T-cell (primary cell): ENCODE results near the gene CTDP1. TPM values are rescaled to one million over a fixed set of nuclear protein-coding genes. Genes with fewer than 3 reads are reported as not detected.
"Not testable (repeated sequence)": the region's sequence is repeated elsewhere in the genome, so short reads cannot be mapped to it uniquely, and the experiment has no call there.

ENCODE experiments used
- ATAC-seq, 4 experiments: fragments of 200-7000 bp in 3 of 4; fragments of 150-1000 bp in 1 of 4; cut with Tn5 transposase; replicated peaks in 1 of 4; 1 replicate in 3 of 4; 2 replicates in 1 of 4; pipeline ENCODE4 v1.10.0; 2021; ENCODE audit warnings: moderate library complexity in 3 of 4, mild to moderate bottlenecking in 2 of 4, moderate number of reproducible peaks in 1 of 4
- CTCF ChIA-PET, 2 donors: fragments of 300-600 bp; sonication (Branson Sonifier 250); formaldehyde crosslinking; loops; one replicate each; lab custom pipeline; 2022; ENCODE audit warnings: antibody characterized with exemption in 2 of 2; lab: Charles Lee
- POLR2A ChIA-PET, 2 donors: fragments of 300-600 bp; sonication (Branson Sonifier 250); formaldehyde crosslinking; loops; one replicate each; lab custom pipeline; 2022; ENCODE audit warnings: antibody characterized with exemption in 2 of 2; lab: Charles Lee
- DNase-seq, 35 experiments: peaks; one replicate each; pipeline versions ENCODE4 v3.0.0 to v3.0.0-alpha.2; 2013 to 2023
- H3K27ac ChIP-seq: one replicate; pipeline ENCODE4 v1.5.1; 2013; ENCODE audit warnings: low read length
- H3K27me3 ChIP-seq, 2 experiments: replicated peaks in 1 of 2; 1 replicate in 1 of 2; 2 replicates in 1 of 2; pipeline versions ENCODE4 v1.6.1 to v1.7.0; 2013; ENCODE audit warnings: low read length in 1 of 2, mixed read lengths in 1 of 2; ENCODE audit not compliant: control insufficient read depth in 2 of 2, insufficient read depth in 2 of 2; ENCODE audit errors: extremely low read depth in 1 of 2
- H3K36me3 ChIP-seq, 2 donors: 1 replicate in 1 of 2; 2 replicates in 1 of 2; pipeline versions ENCODE4 v1.6.1 to v1.7.0; 2013; ENCODE audit warnings: low read length in 1 of 2; ENCODE audit not compliant: control insufficient read depth in 2 of 2, insufficient read depth in 1 of 2; ENCODE audit errors: extremely low read depth in 1 of 2
- H3K4me1 ChIP-seq, 2 experiments: 1 replicate in 1 of 2; 2 replicates in 1 of 2; pipeline versions ENCODE4 v1.6.1 to v1.7.0; 2013; ENCODE audit warnings: low read length in 2 of 2, mixed read lengths in 1 of 2; ENCODE audit not compliant: insufficient read depth in 2 of 2, control insufficient read depth in 1 of 2; ENCODE audit errors: extremely low read depth in 1 of 2
- H3K4me3 ChIP-seq, 2 donors: 1 replicate in 1 of 2; 2 replicates in 1 of 2; pipeline versions ENCODE4 v1.5.1 to v1.7.0; 2013; ENCODE audit warnings: mild to moderate bottlenecking in 2 of 2, low read length in 1 of 2, moderate library complexity in 1 of 2; ENCODE audit not compliant: control insufficient read depth in 1 of 2; ENCODE audit errors: extremely low read depth in 1 of 2
- H3K9me3 ChIP-seq: 2 replicates; pipeline ENCODE4 v1.7.0; 2013
- H3K27ac Mint-ChIP-seq, 2 donors: one replicate each; pipeline ENCODE4 v1.8.0; 2020 to 2021; ENCODE audit warnings: mild to moderate bottlenecking in 2 of 2, mixed read lengths in 2 of 2
- H3K27me3 Mint-ChIP-seq, 2 donors: one replicate each; pipeline ENCODE4 v1.8.0; 2021 to 2022; ENCODE audit warnings: mixed read lengths in 2 of 2
- H3K36me3 Mint-ChIP-seq: one replicate; pipeline ENCODE4 v1.8.0; 2021; ENCODE audit warnings: mixed read lengths
- H3K4me1 Mint-ChIP-seq, 3 donors: one replicate each; pipeline ENCODE4 v1.8.0; 2020 to 2022; ENCODE audit warnings: mixed read lengths in 3 of 3, mild to moderate bottlenecking in 1 of 3
- H3K4me3 Mint-ChIP-seq, 3 donors: one replicate each; pipeline ENCODE4 v1.8.0; 2020 to 2022; ENCODE audit warnings: mild to moderate bottlenecking in 3 of 3, mixed read lengths in 3 of 3, moderate library complexity in 3 of 3
- H3K9me3 Mint-ChIP-seq, 3 donors: one replicate each; pipeline ENCODE4 v1.8.0; 2020 to 2022; ENCODE audit warnings: mixed read lengths in 3 of 3
- WGBS: methylation state at CpG from one replicate; pipeline ENCODE4 v1.1.5; 2013; ENCODE audit warnings: missing lambda C conversion rate; ENCODE audit not compliant: insufficient coverage; 5-methylcytosine and 5-hydroxymethylcytosine counted together
- total RNA-seq, 35 experiments: library from RNA in 6 of 35; stranded (reverse) in 6 of 35; fragments of 120-200 nt in 1 of 35; gene quantifications; one replicate each; pipeline versions ENCODE4 v1.2.1 to v1.2.4 and lab custom pipeline; 2013 to 2026

CTDP1 gene
- total RNA-seq, 5 donors from 2014 or later (not counting 1 experiment from before 2014, with no cell fraction given) = 46.3 to 78.0 (median 49.4) TPM

DNA sequence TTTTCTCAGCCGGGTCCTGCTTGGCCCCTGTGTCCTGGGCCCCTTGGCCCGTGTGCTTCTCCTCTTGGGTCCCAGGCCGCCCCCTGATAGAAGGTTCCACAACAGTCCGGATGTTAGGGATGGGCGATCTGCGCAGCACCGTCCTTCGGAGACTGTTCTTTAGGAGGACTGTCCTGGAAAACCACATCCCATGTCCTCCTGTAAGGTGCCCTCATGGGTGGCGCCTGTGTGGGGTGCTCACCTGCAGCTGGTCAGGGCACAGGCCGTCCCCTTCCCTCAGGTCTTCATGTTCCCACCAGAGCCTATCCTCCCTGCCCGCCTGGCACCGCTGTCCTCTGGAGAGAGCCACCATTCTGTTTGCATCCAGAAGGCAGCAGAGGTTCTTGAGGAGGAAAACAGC, 50.0 kb downstream of the CTDP1 start:
- ChIA-PET POLR2A (no interaction called here), CTCF (no interaction called here)
- Histone ChIP-seq H3K4me1 (no peaks in the 10 kb centered on the region), H3K27ac (no peak overlapping the region), H3K9me3 (peaks cover 3% of the 10 kb centered on the region), H3K4me3 (no peak overlapping the region), H3K36me3 (peaks cover 43 to 83% of the 10 kb centered on the region in 2 donors), H3K27me3 (no peaks in the 10 kb centered on the region)
- DNase-seq (no peak), ATAC-seq (no peak)
- over 99% methylated on average over 11 of the region's 12 CpGs for WGBS
- Mint-ChIP-seq H3K4me1 (peaks cover 11 to 16% (median 11%) of the 10 kb centered on the region in 3 donors), H3K4me3 (peak overlapping the region in 1 of 3 donors; percentile 13), H3K36me3 (peaks cover 86% of the 10 kb centered on the region), H3K9me3 (peaks cover 0 to 8% (median 0%) of the 10 kb centered on the region in 3 donors), H3K27ac (no peak overlapping the region), H3K27me3 (no peaks in the 10 kb centered on the region)

- ATAC-seq (no peak), DNase-seq (no peak)
- Histone ChIP-seq H3K27ac (no peak overlapping the region), H3K4me1 (no peaks in the 10 kb centered on the region), H3K9me3 (peaks cover 3% of the 10 kb centered on the region), H3K36me3 (peaks cover 50 to 75% of the 10 kb centered on the region in 2 donors), H3K4me3 (peak overlapping the region in 1 of 2 donors; percentile 41), H3K27me3 (no peaks in the 10 kb centered on the region)
- 95% methylated on average over 11 of the region's 11 CpGs for WGBS
- ChIA-PET POLR2A (no interaction called here), CTCF (no interaction called here)
- peaks cover 0 to 8% (median 0%) of the 10 kb centered on the region in 3 donors for H3K9me3 Mint-ChIP-seq
- H3K36me3 Mint-ChIP-seq = peaks cover 86% of the 10 kb centered on the region
- no peak overlapping the region for H3K27ac Mint-ChIP-seq
- peaks cover 3 to 6% (median 5%) of the 10 kb centered on the region in 3 donors for H3K4me1 Mint-ChIP-seq
- H3K27me3 Mint-ChIP-seq = no peaks in the 10 kb centered on the region
- H3K4me3 Mint-ChIP-seq = no peak overlapping the region
Observed at GRCh38 chr18:79730804-79731203, 51.2 kb downstream of the CTDP1 start.

DNA sequence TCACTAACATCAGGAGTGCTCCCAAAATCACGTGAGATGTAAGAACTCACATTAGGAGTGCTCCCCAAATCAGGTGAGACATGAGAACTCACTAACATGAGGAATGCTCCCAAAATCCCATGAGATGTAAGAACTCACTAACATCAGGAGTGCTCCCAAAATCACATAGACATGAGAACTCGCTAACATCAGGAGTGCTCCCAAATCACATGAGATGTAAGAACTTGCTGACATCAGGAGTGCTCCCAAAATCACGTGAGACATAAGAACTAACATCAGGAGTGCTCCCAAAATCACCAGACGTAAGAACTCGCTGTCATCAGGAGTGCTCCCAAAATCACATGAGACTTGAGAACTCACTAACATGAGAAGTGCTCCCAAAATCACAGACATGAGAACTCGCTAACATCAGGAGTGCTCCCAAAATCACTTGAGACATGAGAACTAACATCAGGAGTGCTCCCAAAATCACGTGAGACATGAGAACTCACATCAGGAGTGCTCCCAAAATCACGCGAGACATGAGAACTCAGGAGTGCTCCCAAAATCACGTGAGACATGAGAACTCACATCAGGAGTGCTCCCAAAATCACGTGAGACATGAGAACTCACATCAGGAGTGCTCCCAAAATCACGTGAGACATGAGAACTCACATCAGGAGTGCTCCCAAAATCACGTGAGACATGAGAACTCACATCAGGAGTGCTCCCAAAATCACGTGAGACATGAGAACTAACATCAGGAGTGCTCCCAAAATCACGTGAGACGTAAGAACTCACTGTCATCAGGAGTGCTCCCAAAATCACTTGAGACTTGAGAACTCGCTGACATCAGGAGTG, 52.5 kb downstream of the CTDP1 start:
- peaks cover 86% of the 10 kb centered on the region for H3K36me3 Mint-ChIP-seq
- H3K27ac Mint-ChIP-seq, ATAC-seq, DNase-seq, H3K27ac ChIP-seq, H3K4me1 ChIP-seq, H3K9me3 ChIP-seq, H3K27me3 ChIP-seq, H3K27me3 Mint-ChIP-seq, CTCF ChIA-PET, H3K9me3 Mint-ChIP-seq, H3K4me1 Mint-ChIP-seq, POLR2A ChIA-PET, H3K4me3 Mint-ChIP-seq: not testable (repeated sequence)
- WGBS = 97% methylated on average over 11 of the region's 17 CpGs
- peaks cover 57 to 81% of the 10 kb centered on the region in 2 donors for H3K36me3 ChIP-seq
- H3K4me3 ChIP-seq = peak overlapping the region in 1 of 2 donors; percentile 25

GRCh38 chr18:79732721-79733025, 53.1 kb downstream of the CTDP1 start:
- Histone ChIP-seq H3K36me3 (peaks cover 57 to 80% of the 10 kb centered on the region in 2 donors), H3K9me3 (peaks cover 3% of the 10 kb centered on the region)
- H3K27ac Mint-ChIP-seq = no peak overlapping the region

DNA sequence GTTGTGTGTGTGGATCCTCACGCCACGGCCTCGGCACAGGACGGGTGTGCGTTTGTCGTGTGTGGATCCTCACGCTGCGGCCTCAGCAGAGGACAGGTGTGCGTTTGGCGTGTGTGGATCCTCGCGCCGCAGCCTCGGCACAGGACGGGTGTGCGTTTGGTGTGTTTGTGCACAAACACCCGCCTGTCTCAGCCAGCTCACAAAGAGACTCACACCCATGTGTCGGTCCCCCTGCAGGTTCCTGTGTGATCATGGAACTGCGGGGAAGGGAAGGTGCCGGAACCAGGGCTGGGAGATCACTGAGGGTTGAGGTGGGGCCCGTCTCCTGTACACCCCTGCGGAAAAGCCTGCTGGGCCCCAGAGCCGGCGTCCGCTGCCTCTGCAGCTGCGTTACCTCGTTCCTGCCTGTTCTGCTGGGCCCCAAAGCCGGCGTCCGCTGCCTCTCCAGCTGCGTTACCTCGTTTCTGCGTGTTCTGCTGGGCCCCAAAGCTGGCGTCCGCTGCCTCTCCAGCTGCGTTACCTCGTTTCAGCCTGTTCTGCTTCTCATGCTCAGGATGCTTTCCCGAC, 53.6 kb downstream of the CTDP1 start:
- peaks cover 0 to 8% (median 0%) of the 10 kb centered on the region in 3 donors for H3K9me3 Mint-ChIP-seq
- no peak overlapping the region for H3K27ac ChIP-seq
- H3K27ac Mint-ChIP-seq = no peak overlapping the region
- no peak for DNase-seq
- peak overlapping the region in 1 of 3 donors; percentile 34 for H3K4me3 Mint-ChIP-seq
- peaks cover 61 to 82% of the 10 kb centered on the region in 2 donors for H3K36me3 ChIP-seq
- 98% methylated on average over 36 of the region's 38 CpGs for WGBS
- H3K4me1 ChIP-seq = no peaks in the 10 kb centered on the region
- H3K4me3 ChIP-seq = no peak overlapping the region
- no peaks in the 10 kb centered on the region for H3K27me3 ChIP-seq
- no peak for ATAC-seq
- ChIA-PET CTCF (no interaction called here), POLR2A (no interaction called here)
- peaks cover 3% of the 10 kb centered on the region for H3K9me3 ChIP-seq
- no peaks in the 10 kb centered on the region for H3K4me1 Mint-ChIP-seq
- peaks cover 86% of the 10 kb centered on the region for H3K36me3 Mint-ChIP-seq
- H3K27me3 Mint-ChIP-seq = no peaks in the 10 kb centered on the region

More at GRCh38 chr18:79732721-79733025, 53.1 kb downstream of the CTDP1 start:
- Histone ChIP-seq H3K4me1 (no peaks in the 10 kb centered on the region), H3K27ac (no peak overlapping the region), H3K27me3 (no peaks in the 10 kb centered on the region), H3K4me3 (no peak overlapping the region)
- 98% methylated on average over 5 of the region's 9 CpGs for WGBS
- ChIA-PET CTCF (no interaction called here), POLR2A (no interaction called here)
- Mint-ChIP-seq H3K4me1 (no peaks in the 10 kb centered on the region), H3K27me3 (no peaks in the 10 kb centered on the region), H3K4me3 (no peak overlapping the region), H3K36me3 (peaks cover 86% of the 10 kb centered on the region), H3K9me3 (peaks cover 0 to 8% (median 0%) of the 10 kb centered on the region in 3 donors)
- no peak for ATAC-seq
- no peak for DNase-seq

DNA sequence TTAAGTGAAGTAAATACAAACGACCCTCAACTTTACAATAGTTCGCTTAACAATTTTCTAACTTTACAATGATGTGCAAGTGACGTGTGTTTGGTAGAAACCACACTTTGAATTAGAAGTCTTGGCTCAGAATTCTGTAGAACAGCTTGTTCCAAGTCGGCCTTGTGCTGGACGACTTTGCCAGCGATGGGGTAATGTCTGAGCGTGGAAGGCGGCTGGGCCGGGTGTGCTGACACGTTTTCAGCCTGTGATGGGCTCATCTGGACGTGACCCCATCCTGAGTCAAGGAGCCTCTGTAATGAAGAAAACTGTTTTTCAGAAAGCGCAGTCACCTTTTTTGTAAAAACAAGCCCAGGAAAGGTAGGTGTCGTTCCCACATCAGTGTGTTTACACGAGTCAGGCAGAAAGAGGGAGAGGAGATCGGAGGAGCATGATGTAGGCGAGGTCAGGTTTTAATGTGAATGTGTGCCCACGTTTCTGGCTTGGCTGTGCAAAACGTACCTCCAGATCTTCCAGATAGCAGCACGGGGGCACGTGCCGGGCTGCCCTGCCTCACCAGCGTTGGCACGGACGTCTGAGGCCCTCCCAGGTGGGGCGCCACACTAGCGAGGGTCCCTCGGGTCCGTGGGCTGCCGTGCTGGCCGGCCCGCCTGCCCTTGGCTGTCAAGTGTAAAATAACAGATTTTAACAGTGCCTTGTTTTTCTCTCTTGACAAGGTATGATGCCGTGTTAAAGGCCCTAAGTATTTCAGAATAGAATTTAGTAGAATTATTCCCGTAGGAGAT, 54.6 kb downstream of the CTDP1 start:
- DNase-seq = no peak
- Histone ChIP-seq H3K9me3 (peaks cover 3% of the 10 kb centered on the region), H3K4me1 (no peaks in the 10 kb centered on the region), H3K4me3 (no peak overlapping the region), H3K36me3 (peaks cover 64 to 82% of the 10 kb centered on the region in 2 donors), H3K27me3 (no peaks in the 10 kb centered on the region), H3K27ac (no peak overlapping the region)
- no peak for ATAC-seq
- ChIA-PET POLR2A (no interaction called here), CTCF (no interaction called here)
- no peak overlapping the region for H3K27ac Mint-ChIP-seq
- H3K9me3 Mint-ChIP-seq = peaks cover 0 to 7% (median 0%) of the 10 kb centered on the region in 3 donors
- no peaks in the 10 kb centered on the region for H3K4me1 Mint-ChIP-seq
- 97% methylated on average over 29 of the region's 33 CpGs for WGBS
- H3K36me3 Mint-ChIP-seq = peaks cover 85% of the 10 kb centered on the region
- no peaks in the 10 kb centered on the region for H3K27me3 Mint-ChIP-seq
- no peak overlapping the region for H3K4me3 Mint-ChIP-seq
